Measurements from ENCODE around the gene CCDC188.

DNA sequence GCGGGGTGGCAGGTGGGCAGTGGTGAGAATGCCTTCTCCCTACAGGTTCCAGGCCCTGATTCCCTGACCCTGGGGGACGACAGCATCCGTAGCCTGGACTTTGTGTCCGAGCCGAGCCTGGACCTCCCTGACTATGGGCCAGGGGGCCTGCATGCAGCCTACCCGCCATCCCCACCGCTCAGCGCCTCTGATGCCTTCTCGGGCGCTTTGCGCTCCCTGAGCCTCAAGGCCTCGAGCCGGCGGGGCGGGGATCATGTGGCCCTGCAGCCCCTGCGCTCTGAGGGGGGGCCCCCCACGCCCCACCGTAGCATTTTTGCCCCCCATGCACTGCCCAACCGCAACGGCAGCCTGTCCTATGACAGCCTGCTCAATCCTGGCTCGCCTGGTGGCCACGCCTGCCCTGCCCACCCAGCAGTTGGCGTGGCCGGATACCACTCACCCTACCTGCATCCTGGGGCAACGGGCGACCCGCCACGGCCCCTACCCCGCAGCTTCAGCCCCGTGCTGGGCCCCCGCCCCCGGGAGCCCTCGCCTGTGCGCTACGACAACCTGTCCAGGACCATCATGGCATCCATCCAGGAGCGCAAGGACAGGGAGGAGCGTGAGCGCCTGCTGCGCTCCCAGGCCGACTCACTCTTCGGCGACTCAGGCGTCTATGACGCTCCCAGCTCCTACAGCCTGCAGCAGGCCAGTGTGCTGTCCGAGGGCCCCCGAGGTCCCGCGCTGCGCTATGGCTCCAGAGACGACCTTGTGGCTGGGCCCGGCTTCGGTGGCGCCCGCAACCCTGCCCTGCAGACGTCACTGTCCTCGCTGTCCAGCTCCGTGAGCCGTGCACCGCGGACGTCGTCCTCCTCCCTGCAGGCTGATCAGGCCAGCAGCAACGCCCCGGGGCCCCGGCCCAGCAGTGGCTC is 7.9 kb downstream of the CCDC188 start:
- TF ChIP-seq ZNF133 (tag by site-specific recombination; IDR thresholded peaks at IDR 0.05), result no peak
- TF ChIP-seq MEIS1 (CRISPR knock-in tag; IDR thresholded peaks at IDR 0.05; ENCODE audit: borderline replicate concordance), result no peak
- TF ChIP-seq, protein P1, sequence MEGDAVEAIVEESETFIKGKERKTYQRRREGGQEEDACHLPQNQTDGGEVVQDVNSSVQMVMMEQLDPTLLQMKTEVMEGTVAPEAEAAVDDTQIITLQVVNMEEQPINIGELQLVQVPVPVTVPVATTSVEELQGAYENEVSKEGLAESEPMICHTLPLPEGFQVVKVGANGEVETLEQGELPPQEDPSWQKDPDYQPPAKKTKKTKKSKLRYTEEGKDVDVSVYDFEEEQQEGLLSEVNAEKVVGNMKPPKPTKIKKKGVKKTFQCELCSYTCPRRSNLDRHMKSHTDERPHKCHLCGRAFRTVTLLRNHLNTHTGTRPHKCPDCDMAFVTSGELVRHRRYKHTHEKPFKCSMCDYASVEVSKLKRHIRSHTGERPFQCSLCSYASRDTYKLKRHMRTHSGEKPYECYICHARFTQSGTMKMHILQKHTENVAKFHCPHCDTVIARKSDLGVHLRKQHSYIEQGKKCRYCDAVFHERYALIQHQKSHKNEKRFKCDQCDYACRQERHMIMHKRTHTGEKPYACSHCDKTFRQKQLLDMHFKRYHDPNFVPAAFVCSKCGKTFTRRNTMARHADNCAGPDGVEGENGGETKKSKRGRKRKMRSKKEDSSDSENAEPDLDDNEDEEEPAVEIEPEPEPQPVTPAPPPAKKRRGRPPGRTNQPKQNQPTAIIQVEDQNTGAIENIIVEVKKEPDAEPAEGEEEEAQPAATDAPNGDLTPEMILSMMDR (tag by site-specific recombination; IDR thresholded peaks at IDR 0.05), result no peak
- TF ChIP-seq SP3 (tag by site-specific recombination; IDR thresholded peaks at IDR 0.05), result no peak
- TF ChIP-seq, protein P2, sequence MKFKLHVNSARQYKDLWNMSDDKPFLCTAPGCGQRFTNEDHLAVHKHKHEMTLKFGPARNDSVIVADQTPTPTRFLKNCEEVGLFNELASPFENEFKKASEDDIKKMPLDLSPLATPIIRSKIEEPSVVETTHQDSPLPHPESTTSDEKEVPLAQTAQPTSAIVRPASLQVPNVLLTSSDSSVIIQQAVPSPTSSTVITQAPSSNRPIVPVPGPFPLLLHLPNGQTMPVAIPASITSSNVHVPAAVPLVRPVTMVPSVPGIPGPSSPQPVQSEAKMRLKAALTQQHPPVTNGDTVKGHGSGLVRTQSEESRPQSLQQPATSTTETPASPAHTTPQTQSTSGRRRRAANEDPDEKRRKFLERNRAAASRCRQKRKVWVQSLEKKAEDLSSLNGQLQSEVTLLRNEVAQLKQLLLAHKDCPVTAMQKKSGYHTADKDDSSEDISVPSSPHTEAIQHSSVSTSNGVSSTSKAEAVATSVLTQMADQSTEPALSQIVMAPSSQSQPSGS (tag by site-specific recombination; IDR thresholded peaks at IDR 0.05; ENCODE audit: low read depth), result no peak
- no peak for TF ChIP-seq ZSCAN30 (tag by site-specific recombination; IDR thresholded peaks at IDR 0.05)
- TF ChIP-seq, protein P3, sequence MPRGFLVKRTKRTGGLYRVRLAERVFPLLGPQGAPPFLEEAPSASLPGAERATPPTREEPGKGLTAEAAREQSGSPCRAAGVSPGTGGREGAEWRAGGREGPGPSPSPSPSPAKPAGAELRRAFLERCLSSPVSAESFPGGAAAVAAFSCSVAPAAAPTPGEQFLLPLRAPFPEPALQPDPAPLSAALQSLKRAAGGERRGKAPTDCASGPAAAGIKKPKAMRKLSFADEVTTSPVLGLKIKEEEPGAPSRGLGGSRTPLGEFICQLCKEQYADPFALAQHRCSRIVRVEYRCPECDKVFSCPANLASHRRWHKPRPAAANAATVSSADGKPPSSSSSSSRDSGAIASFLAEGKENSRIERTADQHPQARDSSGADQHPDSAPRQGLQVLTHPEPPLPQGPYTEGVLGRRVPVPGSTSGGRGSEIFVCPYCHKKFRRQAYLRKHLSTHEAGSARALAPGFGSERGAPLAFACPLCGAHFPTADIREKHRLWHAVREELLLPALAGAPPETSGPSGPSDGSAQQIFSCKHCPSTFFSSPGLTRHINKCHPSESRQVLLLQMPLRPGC (tag by site-specific recombination; IDR thresholded peaks at IDR 0.05), result no peak
- no peak for TF ChIP-seq ZBTB21 (tag by site-specific recombination; IDR thresholded peaks at IDR 0.05)
- TF ChIP-seq ZNF335 (tag by site-specific recombination; conservative IDR thresholded peaks at IDR 0.05), result no peak
- no peak for TF ChIP-seq KLF16 (tag by site-specific recombination; IDR thresholded peaks at IDR 0.05)
- TF ChIP-seq, protein P4, sequence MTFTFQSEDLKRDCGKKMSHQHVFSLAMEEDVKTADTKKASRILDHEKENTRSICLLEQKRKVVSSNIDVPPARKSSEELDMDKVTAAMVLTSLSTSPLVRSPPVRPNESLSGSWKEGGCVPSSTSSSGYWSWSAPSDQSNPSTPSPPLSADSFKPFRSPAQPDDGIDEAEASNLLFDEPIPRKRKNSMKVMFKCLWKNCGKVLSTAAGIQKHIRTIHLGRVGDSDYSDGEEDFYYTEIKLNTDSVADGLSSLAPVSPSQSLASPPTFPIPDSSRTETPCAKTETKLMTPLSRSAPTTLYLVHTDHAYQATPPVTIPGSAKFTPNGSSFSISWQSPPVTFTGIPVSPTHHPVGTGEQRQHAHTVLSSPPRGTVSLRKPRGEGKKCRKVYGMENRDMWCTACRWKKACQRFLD (tag by site-specific recombination; IDR thresholded peaks at IDR 0.05), result no peak
- no peak for TF ChIP-seq ZNF561 (tag by site-specific recombination; IDR thresholded peaks at IDR 0.05; ENCODE audit: borderline replicate concordance)
- no peak for TF ChIP-seq ZNF654 (tag by site-specific recombination; IDR thresholded peaks at IDR 0.05; ENCODE audit: low read depth)
